Measurements from ENCODE around the gene GID4.

Gene GID4

DNA sequence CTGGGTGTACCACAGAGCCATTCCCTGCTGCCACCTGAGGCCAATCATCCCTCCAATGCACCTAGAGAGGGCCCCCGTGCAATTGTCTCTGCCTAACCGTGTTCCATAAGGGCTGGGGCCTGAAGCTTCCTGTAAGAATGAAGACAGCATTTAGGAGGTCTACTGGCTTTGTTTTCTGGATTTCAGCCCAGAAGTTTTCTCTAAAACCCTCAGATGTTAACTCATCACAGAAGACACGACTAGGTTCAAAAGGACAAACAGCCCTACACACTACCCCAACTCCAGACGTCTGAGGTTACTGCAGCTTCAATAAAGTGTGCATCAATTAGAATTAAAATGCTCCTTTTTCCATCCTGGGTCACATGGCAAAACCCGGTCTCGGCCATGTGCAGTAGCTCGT, 37.7 kb downstream of the GID4 start:
- TF ChIP-seq, protein P1, sequence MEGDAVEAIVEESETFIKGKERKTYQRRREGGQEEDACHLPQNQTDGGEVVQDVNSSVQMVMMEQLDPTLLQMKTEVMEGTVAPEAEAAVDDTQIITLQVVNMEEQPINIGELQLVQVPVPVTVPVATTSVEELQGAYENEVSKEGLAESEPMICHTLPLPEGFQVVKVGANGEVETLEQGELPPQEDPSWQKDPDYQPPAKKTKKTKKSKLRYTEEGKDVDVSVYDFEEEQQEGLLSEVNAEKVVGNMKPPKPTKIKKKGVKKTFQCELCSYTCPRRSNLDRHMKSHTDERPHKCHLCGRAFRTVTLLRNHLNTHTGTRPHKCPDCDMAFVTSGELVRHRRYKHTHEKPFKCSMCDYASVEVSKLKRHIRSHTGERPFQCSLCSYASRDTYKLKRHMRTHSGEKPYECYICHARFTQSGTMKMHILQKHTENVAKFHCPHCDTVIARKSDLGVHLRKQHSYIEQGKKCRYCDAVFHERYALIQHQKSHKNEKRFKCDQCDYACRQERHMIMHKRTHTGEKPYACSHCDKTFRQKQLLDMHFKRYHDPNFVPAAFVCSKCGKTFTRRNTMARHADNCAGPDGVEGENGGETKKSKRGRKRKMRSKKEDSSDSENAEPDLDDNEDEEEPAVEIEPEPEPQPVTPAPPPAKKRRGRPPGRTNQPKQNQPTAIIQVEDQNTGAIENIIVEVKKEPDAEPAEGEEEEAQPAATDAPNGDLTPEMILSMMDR (IDR thresholded peaks at IDR 0.05; ENCODE audit: control insufficient read depth, extremely low read depth, insufficient read depth) = no peak
- no peak for DNase-seq (ENCODE audit: low read depth)

DNA sequence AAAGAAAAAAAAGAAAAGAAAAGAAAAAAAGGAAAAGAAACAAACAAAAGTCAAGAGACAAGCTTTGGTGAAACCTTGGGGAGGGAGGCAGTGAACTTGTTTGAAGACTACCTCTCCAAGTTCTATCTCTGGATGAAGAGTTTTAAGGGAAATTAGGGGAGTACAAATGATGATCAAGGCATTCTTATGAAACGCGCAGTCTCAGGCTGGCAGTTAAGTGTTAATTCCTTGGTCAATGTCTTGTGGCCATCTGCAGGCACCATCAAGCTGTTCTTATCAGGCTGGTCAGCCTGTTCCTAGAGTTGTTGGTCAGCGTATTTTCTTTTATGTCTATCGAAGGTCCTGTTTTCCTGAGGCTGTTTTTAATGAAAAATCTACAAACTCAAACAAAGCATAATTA, 40.3 kb downstream of the GID4 start:
- TF ChIP-seq, protein P1 (IDR thresholded peaks at IDR 0.05; ENCODE audit: control insufficient read depth, extremely low read depth, insufficient read depth) = no peak
- DNase-seq (ENCODE audit: low read depth) = no peak
- H3K4me3 ChIP-seq (ENCODE audit: low read depth, low read length) = no peak overlapping the region

More for the DNA sequence above, 37.7 kb downstream of the GID4 start:
- no peak overlapping the region for H3K4me3 ChIP-seq (ENCODE audit: low read depth, low read length)

DNA sequence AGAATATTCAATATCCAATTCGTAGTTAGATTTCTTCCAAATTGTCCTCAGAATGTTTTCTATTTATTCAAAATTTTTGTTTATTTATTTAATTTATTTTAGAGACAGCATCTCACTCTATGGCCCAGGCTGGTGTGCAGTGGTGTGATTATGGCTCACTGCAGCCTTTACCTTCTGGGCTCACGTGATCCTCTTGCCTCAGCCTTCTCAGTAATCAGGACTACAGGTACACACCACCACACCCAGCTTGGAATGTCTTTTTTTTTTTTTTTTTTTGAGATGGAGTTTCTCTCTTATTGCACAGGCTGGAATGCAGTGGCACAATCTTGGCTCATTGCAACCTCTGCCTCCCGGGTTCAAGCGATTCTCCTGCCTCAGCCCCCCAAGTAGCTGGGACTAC, 45.0 kb downstream of the GID4 start:
- no peak for DNase-seq (ENCODE audit: low read depth)
- TF ChIP-seq, protein P1 (IDR thresholded peaks at IDR 0.05; ENCODE audit: control insufficient read depth, extremely low read depth, insufficient read depth) = no peak

DNA sequence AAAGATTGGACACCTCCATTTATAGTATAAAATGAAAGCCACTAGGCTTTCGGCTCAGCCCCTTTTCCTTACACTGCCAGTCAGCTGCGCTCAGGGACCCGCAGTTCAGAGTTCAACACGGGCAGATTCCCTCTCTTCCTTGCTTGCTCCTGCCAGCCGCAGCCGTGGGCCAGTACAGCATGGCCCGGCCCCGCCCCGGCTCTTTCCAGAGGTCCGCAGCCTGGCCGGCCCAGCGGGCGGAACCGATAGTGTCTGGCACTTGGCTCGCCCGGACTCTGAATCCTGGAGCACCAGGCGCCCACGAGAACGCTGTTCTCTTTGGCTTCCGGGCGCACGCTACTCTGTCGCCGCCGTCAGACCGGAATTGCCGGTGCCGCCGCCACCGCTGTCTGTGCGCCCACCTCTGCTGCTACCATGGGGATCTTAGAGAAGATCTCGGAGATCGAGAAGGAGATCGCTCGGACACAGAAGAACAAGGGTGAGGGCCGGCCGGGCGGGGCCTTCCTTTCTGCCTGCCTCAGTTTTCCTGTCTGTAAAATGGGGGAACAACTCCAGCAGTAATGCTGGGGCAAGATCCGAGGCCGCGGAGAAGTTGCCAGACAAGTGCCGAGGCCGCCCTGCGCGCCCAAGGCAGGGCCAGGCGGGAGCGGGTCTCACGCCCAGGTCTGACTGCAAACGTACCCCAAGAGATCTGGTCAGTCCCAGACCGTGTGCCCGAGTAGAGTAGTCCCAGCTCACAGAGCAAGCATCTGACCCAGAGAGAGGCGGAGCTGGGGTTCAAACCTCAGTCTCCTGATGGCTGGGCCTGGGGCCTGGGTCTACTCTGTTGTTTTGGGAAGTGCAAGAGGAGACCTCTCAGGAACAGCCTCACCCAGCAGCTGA, 48.6 kb downstream of the GID4 start, which contains the start of gene DRG2:
DRG2 (plus strand) TSS at position 339 of the 882 bp plus-strand sequence; CDS start at position 415, 76 bp downstream.
- DNase-seq (ENCODE audit: low read depth) = peak; percentile 76
- peak within 1 kb of the TSS; percentile 100 for H3K4me3 ChIP-seq (ENCODE audit: low read depth, low read length)
- TF ChIP-seq, protein P1 (IDR thresholded peaks at IDR 0.05; ENCODE audit: control insufficient read depth, extremely low read depth, insufficient read depth) = no peak

More for the DNA sequence above, 45.0 kb downstream of the GID4 start:
- no peak overlapping the region for H3K4me3 ChIP-seq (ENCODE audit: low read depth, low read length)

DNA sequence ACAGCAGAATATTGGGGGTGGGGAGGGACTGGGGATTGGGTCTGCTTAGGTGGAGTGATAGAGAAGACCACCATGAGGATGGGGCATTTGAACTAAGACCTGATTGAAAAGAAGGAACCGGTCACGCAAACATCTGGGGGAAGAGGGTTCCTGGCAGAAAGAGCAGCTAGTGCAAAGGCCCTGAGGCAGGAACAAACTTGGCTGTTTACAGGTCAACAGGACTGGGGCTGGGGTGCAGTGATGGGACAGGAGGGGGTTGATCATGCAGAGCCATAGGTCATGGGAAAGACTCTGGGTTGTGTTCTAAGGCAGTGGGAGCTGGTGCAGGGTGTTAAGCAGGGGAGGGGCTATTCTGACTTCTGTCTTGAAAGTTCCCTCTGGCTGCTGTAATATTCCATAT, 50.4 kb downstream of the GID4 start:
- H3K4me3 ChIP-seq (ENCODE audit: low read depth, low read length) = peak overlapping the region; percentile 100; the same call in 1 of the 2 replicates
- DNase-seq (ENCODE audit: low read depth) = no peak
- TF ChIP-seq, protein P1 (IDR thresholded peaks at IDR 0.05; ENCODE audit: control insufficient read depth, extremely low read depth, insufficient read depth) = no peak

DNA sequence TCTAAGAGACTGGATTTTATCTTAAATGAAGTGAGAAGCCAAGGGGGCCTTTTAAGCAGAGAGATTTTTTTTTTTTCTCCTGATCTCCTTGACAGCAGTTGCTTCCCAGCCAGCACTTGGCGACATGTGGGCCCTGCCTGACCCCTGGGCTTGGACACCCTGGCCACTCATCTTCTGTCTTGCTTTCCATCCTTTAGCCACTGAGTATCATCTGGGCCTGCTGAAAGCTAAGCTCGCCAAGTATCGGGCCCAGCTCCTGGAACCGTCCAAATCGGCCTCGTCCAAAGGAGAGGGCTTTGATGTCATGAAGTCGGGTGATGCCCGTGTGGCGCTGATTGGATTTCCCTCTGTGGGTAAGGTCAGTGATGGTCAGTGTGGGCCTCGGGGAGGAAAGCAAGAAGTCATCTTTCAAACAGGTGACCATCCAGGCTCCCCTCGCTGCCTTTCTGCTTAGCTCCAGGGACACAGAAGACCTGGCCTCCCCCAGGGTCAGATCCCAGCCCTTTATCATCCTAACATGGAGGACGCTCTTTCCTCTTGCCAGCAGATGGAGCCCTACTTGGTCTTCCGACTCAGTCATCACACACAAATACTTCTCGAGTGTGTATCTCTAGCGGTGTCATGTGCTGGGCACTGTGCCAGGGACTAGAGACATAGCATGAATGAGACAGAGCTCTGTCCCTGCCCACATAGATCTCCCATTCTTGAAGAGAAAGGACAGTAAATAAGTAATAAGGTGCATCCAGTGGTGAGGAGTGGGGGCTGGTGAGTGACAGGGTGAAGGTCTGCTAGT, 54.6 kb downstream of the GID4 start:
- no peak overlapping the region for H3K4me3 ChIP-seq (ENCODE audit: low read depth, low read length)
- peak; percentile 8 for DNase-seq (ENCODE audit: low read depth)
- TF ChIP-seq, protein P1 (IDR thresholded peaks at IDR 0.05; ENCODE audit: control insufficient read depth, extremely low read depth, insufficient read depth) = peak; percentile 18; the same call in 1 of the 2 replicates

Measured in LNCaP clone FGC (cell line).